SK-N-SH treated with all-trans-retinoic acid at 6 μM for 48 hours (cell line): ENCODE results near the gene LMNTD2.

ENCODE experiments used
- ATAC-seq: fragments of 200-7000 bp; cut with Tn5 transposase; 3 replicates; pipeline ENCODE4 v1.9.1; 2020; ENCODE audit warnings: mild to moderate bottlenecking, moderate library complexity
- ARNTL ChIP-seq: fragments of 450-650 bp; formaldehyde crosslinking; IDR thresholded peaks from 2 replicates; pipeline ENCODE4 v1.5.0; 2020; ENCODE audit warnings: low read depth, mild to moderate bottlenecking, moderate library complexity, borderline replicate concordance
- BACH2 ChIP-seq: fragments of 250-450 bp; sonication (Bioruptor Pico); IDR thresholded peaks from 2 replicates; pipeline ENCODE4 v1.9.0; 2021; ENCODE audit warnings: mild to moderate bottlenecking, borderline replicate concordance
- CREB5 ChIP-seq: fragments of 250-450 bp; sonication (Bioruptor Pico); IDR thresholded peaks from 2 replicates; pipeline ENCODE4 v1.5.1; 2020; ENCODE audit warnings: low read depth, mild to moderate bottlenecking, moderate library complexity
- CSDC2 ChIP-seq: fragments of 250-450 bp; sonication (Bioruptor Pico); IDR thresholded peaks from 2 replicates; pipeline ENCODE4 v1.5.0; 2020; ENCODE audit warnings: mild to moderate bottlenecking, moderate library complexity
- ESRRG ChIP-seq: fragments of 250-450 bp; sonication (Bioruptor Pico); IDR thresholded peaks from 2 replicates; pipeline ENCODE4 v1.6.1; 2021; ENCODE audit warnings: mild to moderate bottlenecking
- GLIS3 ChIP-seq: fragments of 250-450 bp; sonication (Bioruptor Pico); IDR thresholded peaks from 2 replicates; pipeline ENCODE4 v1.5.0; 2020; ENCODE audit warnings: mild to moderate bottlenecking, moderate library complexity
- ISL1 ChIP-seq: fragments of 250-450 bp; sonication (Bioruptor Pico); IDR thresholded peaks from 2 replicates; pipeline ENCODE4 v2.1.2; 2022; ENCODE audit warnings: mild to moderate bottlenecking, moderate library complexity
- OSR1 ChIP-seq: fragments of 250-450 bp; sonication (Bioruptor Pico); IDR thresholded peaks from 2 replicates; pipeline ENCODE4 v1.8.0; 2022; ENCODE audit warnings: moderate library complexity, mild to moderate bottlenecking, inconsistent platforms
- PPARA ChIP-seq: fragments of 250-450 bp; sonication (Bioruptor Pico); IDR thresholded peaks from 2 replicates; pipeline ENCODE4 v1.5.0; 2020; ENCODE audit warnings: mild to moderate bottlenecking, borderline replicate concordance
- RARB ChIP-seq: fragments of 250-450 bp; sonication (Bioruptor Pico); IDR thresholded peaks from 2 replicates; pipeline ENCODE4 v1.8.0; 2021; ENCODE audit warnings: mild to moderate bottlenecking, moderate library complexity
- SNAI2 ChIP-seq: fragments of 250-450 bp; sonication (Bioruptor Pico); IDR thresholded peaks from 2 replicates; pipeline ENCODE4 v1.5.0; 2020; ENCODE audit warnings: mild to moderate bottlenecking, moderate library complexity
- TOX ChIP-seq: fragments of 250-450 bp; sonication (Bioruptor Pico); IDR thresholded peaks from 2 replicates; pipeline ENCODE4 v1.8.0; 2021; ENCODE audit warnings: mild to moderate bottlenecking, moderate library complexity, borderline replicate concordance
- ZC3H10 ChIP-seq: fragments of 250-450 bp; sonication (Bioruptor Pico); IDR thresholded peaks from 2 replicates; pipeline ENCODE4 v1.5.1; 2021; ENCODE audit warnings: mild to moderate bottlenecking, moderate library complexity
- ZFP3 ChIP-seq: fragments of 250-450 bp; sonication (Bioruptor Pico); IDR thresholded peaks from 2 replicates; pipeline ENCODE4 v1.5.0; 2020; ENCODE audit warnings: mild to moderate bottlenecking, moderate library complexity
- ZNF565 ChIP-seq: fragments of 450-650 bp; formaldehyde crosslinking; conservative IDR thresholded peaks from 2 replicates; pipeline ENCODE4 v1.5.0; 2020; ENCODE audit warnings: low read depth, mild to moderate bottlenecking, moderate library complexity
- ZNF70 ChIP-seq: fragments of 450-650 bp; formaldehyde crosslinking; IDR thresholded peaks from 2 replicates; pipeline ENCODE4 v1.5.0; 2020; ENCODE audit warnings: mild to moderate bottlenecking, moderate library complexity
- ZNF8 ChIP-seq: fragments of 450-650 bp; formaldehyde crosslinking; IDR thresholded peaks from 2 replicates; pipeline ENCODE4 v1.5.0; 2020; ENCODE audit warnings: mild to moderate bottlenecking, moderate library complexity
- TF ChIP-seq, protein P1 (sequence below): fragments of 250-450 bp; sonication (Bioruptor Pico); IDR thresholded peaks from 2 replicates; pipeline ENCODE4 v1.8.0; 2020; ENCODE audit warnings: mild to moderate bottlenecking, moderate library complexity, borderline replicate concordance
- TF ChIP-seq, protein P2 (sequence below): fragments of 250-450 bp; sonication (Bioruptor Pico); IDR thresholded peaks from 2 replicates; pipeline ENCODE4 v1.8.0; 2021; ENCODE audit warnings: low read depth, mild to moderate bottlenecking, moderate library complexity, borderline replicate concordance

Gene LMNTD2

GRCh38 chr11:514606-515005, 45.9 kb downstream of the LMNTD2 start:
- ATAC-seq: no peak
- TF ChIP-seq, protein P1, sequence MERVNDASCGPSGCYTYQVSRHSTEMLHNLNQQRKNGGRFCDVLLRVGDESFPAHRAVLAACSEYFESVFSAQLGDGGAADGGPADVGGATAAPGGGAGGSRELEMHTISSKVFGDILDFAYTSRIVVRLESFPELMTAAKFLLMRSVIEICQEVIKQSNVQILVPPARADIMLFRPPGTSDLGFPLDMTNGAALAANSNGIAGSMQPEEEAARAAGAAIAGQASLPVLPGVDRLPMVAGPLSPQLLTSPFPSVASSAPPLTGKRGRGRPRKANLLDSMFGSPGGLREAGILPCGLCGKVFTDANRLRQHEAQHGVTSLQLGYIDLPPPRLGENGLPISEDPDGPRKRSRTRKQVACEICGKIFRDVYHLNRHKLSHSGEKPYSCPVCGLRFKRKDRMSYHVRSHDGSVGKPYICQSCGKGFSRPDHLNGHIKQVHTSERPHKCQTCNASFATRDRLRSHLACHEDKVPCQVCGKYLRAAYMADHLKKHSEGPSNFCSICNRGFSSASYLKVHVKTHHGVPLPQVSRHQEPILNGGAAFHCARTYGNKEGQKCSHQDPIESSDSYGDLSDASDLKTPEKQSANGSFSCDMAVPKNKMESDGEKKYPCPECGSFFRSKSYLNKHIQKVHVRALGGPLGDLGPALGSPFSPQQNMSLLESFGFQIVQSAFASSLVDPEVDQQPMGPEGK (CRISPR knock-in tag): no peak
- TF ChIP-seq BACH2: no peak
- no peak for TF ChIP-seq ESRRG (CRISPR knock-in tag)
- no peak for TF ChIP-seq GLIS3 (CRISPR knock-in tag)
- TF ChIP-seq ZNF70: no peak

DNA sequence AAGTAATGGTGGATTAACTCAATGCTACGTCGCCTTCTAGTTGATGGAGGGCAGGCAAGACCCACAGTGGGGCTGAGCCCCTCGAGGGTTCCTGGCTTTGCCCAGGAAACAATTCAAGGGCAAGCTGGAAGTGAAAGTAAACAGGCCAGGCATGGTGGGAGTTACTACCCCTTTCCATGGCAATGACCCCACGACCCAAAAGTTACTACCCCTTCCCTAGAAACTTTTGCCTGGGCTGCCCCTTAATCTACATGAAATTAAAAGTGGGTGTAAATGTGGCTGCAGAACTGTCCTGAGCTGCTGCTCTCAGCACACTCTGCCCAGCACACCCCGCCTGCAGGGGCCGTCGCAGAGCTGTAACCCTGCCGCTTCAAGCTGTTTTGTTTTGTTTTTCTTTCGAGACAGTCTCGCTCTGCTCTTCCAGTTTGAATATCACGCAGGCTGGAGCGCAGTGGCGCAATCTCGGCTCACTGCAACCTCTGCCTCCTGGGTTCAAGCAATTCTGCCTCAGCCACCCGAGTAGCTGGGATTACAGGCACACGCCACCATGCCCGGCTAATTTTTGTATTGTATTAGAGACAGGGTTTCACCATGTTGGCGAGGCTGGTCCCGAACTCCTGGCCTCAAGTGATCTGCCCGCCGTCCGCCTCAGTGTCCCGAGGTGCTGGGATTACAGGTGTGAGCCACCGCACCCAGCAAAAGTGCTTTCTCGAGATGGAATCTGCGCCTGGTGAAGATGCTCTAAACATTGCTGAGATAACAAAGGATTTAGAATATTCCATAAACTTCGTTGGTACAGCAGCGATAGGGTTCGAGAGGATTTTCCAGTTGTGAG, 47.6 kb downstream of the LMNTD2 start:
- TF ChIP-seq ARNTL (no peak), BACH2 (no peak), ISL1 (CRISPR knock-in tag) (no peak), CREB5 (CRISPR knock-in tag) (no peak), ZNF8 (CRISPR knock-in tag) (no peak), ZNF70 (no peak), OSR1 (CRISPR knock-in tag) (no peak), TOX (no peak), RARB (CRISPR knock-in tag) (no peak), SNAI2 (CRISPR knock-in tag) (no peak), ESRRG (CRISPR knock-in tag) (no peak), CSDC2 (no peak), PPARA (CRISPR knock-in tag) (no peak)
- TF ChIP-seq, protein P1 (CRISPR knock-in tag): no peak
- TF ChIP-seq, protein P2, sequence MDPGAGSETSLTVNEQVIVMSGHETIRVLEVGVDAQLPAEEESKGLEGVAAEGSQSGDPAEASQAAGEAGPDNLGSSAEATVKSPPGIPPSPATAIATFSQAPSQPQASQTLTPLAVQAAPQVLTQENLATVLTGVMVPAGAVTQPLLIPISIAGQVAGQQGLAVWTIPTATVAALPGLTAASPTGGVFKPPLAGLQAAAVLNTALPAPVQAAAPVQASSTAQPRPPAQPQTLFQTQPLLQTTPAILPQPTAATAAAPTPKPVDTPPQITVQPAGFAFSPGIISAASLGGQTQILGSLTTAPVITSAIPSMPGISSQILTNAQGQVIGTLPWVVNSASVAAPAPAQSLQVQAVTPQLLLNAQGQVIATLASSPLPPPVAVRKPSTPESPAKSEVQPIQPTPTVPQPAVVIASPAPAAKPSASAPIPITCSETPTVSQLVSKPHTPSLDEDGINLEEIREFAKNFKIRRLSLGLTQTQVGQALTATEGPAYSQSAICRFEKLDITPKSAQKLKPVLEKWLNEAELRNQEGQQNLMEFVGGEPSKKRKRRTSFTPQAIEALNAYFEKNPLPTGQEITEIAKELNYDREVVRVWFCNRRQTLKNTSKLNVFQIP (CRISPR knock-in tag): no peak
- no peak for ATAC-seq

- ATAC-seq: no peak
- no peak for TF ChIP-seq CSDC2
- no peak for TF ChIP-seq ARNTL
- TF ChIP-seq OSR1 (CRISPR knock-in tag): no peak
- no peak for TF ChIP-seq PPARA (CRISPR knock-in tag)
- TF ChIP-seq SNAI2 (CRISPR knock-in tag): no peak
These were observed 51.6 kb downstream of the LMNTD2 start for GRCh38 chr11:508956-509355.

- peak; percentile 9; the same call in 2 of the 3 replicates for ATAC-seq
- no peak for TF ChIP-seq BACH2
- no peak for TF ChIP-seq ESRRG (CRISPR knock-in tag)
- TF ChIP-seq ARNTL: no peak
- no peak for TF ChIP-seq ZFP3 (CRISPR knock-in tag)
- no peak for TF ChIP-seq GLIS3 (CRISPR knock-in tag)
- TF ChIP-seq ZNF565: no peak
- TF ChIP-seq, protein P2 (CRISPR knock-in tag): no peak
- TF ChIP-seq ZC3H10 (CRISPR knock-in tag): no peak
These were observed 52.6 kb downstream of the LMNTD2 start for GRCh38 chr11:507727-508515.
